ENCODE measurements around the gene NR3C1.

GRCh38 chr5:143398451-143399237, 4.8 kb downstream of the NR3C1 start:
- TF ChIP-seq MXI1 (IDR thresholded peaks at IDR 0.05; ENCODE audit: borderline replicate concordance, low read depth, low read length): no peak
- no peak for TF ChIP-seq CHD4 (IDR thresholded peaks at IDR 0.05; ENCODE audit: borderline replicate concordance, low read length)
- no peak for TF ChIP-seq ZNF224 (CRISPR knock-in tag; IDR thresholded peaks at IDR 0.05)
- no peak for TF ChIP-seq CCDC6 (CRISPR knock-in tag; IDR thresholded peaks at IDR 0.05)

Data from HepG2 (cell line).